DMS153 treated with DMSO at 0.1 percent for 48 hours (cell line): ENCODE results near the gene OR10A2.
"Not testable (repeated sequence)": the region's sequence is repeated elsewhere in the genome, so short reads cannot be mapped to it uniquely, and the experiment has no call there.

Experiments
- DNase-seq: peaks from one replicate; lab custom pipeline; 2025; ENCODE audit not compliant: unreplicated experiment; lab: John Stamatoyannopoulos, UW

Gene OR10A2

GRCh38 chr11:6862961-6863360 is at the start of gene OR10A2:
Gene OR10A2 (plus strand): TSS chr11:6863057. CDS start chr11:6869755, 6,698 bp downstream.
- DNase-seq, result no peak

- no peak for DNase-seq
Observed at GRCh38 chr11:6813656-6814055, 49.2 kb upstream of the OR10A2 start.

- no peak for DNase-seq
Observed at GRCh38 chr11:6817694-6818093, 45.2 kb upstream of the OR10A2 start.

GRCh38 chr11:6818967-6819366 is 43.9 kb upstream of the OR10A2 start:
- DNase-seq, result no peak

GRCh38 chr11:6824136-6824823 is 38.6 kb upstream of the OR10A2 start:
- DNase-seq, result no peak

- DNase-seq, result no peak
Observed at GRCh38 chr11:6825231-6825744, 37.6 kb upstream of the OR10A2 start.

- no peak for DNase-seq
Observed at GRCh38 chr11:6828103-6828502, 34.8 kb upstream of the OR10A2 start.

- DNase-seq, result no peak
Observed at GRCh38 chr11:6833356-6833755, 29.5 kb upstream of the OR10A2 start.

GRCh38 chr11:6834021-6834420 is 28.8 kb upstream of the OR10A2 start:
- no peak for DNase-seq

- DNase-seq, result no peak
Observed at GRCh38 chr11:6841694-6842093, 21.2 kb upstream of the OR10A2 start.

GRCh38 chr11:6843670-6844069 is 19.2 kb upstream of the OR10A2 start:
- DNase-seq, result no peak

GRCh38 chr11:6844356-6844755 is 18.5 kb upstream of the OR10A2 start:
- DNase-seq, result no peak

- no peak for DNase-seq
Observed at GRCh38 chr11:6845383-6845782, 17.5 kb upstream of the OR10A2 start, which contains the start of gene OR10A5. Gene OR10A5 (plus strand): TSS chr11:6845683. CDS start chr11:6845683, 0 bp downstream.

GRCh38 chr11:6850526-6850925 is 12.3 kb upstream of the OR10A2 start:
- no peak for DNase-seq

- not testable (repeated sequence) for DNase-seq
Observed at GRCh38 chr11:6854801-6855200, 8.1 kb upstream of the OR10A2 start.

- DNase-seq, result no peak
Observed at GRCh38 chr11:6855971-6856541, 6.8 kb upstream of the OR10A2 start.

GRCh38 chr11:6856871-6857270 is 6.0 kb upstream of the OR10A2 start:
- DNase-seq, result no peak

- DNase-seq, result no peak
Observed at GRCh38 chr11:6864438-6864837, 1.6 kb downstream of the OR10A2 start.

GRCh38 chr11:6871278-6871677 is 8.4 kb downstream of the OR10A2 start:
- no peak for DNase-seq

- DNase-seq, result no peak
Observed at GRCh38 chr11:6875761-6876160, 12.9 kb downstream of the OR10A2 start.

- DNase-seq, result no peak
Observed at GRCh38 chr11:6876325-6876724, 13.5 kb downstream of the OR10A2 start, which contains the start of gene OR10A4. Gene OR10A4 (plus strand): TSS chr11:6876625. CDS start chr11:6876648, 23 bp downstream.

- DNase-seq, result no peak
Observed at GRCh38 chr11:6876914-6877313, 14.1 kb downstream of the OR10A2 start.
